GM19238 (cell line): Measurements from ENCODE around the gene RPS15A.

ENCODE experiments used
- DNase-seq: peaks from one replicate; pipeline ENCODE4 v3.0.0; 2011; ENCODE audit warnings: low spot score; ENCODE audit not compliant: insufficient read length

Gene RPS15A

DNA sequence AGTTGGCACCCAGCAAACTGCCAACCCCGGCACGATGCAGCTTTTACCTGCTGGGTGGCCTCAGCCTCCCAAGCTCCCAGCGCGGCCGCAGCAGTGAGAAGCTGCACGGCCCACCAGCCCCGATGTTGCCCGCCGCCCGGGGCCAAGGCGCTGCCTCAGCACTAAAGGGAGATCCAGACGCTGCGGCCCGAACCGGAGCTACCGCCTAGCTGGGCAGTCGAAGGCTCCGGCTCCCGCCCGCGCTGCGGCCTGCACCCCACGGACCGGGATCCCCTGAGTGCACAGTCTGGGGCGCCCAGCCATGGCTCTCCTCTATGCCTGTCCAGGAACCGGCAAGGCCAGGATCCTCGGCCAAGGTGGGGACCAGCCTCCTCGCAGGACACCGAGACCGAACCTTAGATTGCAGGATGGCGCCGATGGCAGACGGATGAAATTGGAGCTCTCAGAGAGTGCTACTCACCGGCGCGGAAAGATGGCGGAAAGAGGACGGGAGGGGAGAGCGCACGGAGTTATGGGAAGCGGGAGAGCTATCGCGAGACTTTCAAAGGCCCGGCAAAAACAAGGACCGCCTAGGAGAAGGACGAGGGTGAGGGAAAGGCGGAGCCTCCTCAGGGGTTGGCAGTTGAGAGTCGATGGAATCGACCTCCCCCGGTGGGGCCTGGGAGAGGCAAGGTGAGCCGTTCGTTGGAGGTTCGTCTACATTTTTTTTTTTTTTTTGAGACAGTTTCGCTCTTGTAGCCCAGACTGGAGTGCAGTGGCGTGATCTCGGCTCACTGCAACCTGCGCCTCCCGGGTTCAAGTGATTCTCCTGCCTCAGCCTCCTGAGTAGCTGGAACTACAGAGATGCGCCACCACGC is at the start of gene RPS15A:
RPS15A (minus strand) TSS at position 485 of the 857 bp plus-strand sequence. CDS start 1,221 bp downstream, outside the sequence.
- DNase-seq: peak; percentile 87

DNA sequence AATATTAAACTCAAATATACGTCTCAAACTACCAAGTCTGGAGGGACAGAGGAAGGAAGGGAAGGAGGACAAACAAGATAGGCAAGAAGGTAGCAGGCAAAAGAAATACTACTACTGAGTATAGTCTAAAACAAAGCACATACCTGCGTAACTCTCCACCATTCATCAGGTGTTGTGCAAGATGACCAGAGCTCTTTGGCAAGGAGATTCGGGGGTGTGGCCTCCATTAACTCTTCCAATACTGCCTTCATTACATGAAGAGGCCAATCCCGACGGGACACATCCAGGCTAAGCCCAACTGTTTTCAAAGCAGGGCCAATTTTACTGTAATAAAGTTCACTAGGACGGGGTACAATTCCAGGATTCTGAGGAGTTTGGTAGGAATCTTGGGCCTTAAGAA is 49.4 kb upstream of the RPS15A start:
- no peak for DNase-seq

DNA sequence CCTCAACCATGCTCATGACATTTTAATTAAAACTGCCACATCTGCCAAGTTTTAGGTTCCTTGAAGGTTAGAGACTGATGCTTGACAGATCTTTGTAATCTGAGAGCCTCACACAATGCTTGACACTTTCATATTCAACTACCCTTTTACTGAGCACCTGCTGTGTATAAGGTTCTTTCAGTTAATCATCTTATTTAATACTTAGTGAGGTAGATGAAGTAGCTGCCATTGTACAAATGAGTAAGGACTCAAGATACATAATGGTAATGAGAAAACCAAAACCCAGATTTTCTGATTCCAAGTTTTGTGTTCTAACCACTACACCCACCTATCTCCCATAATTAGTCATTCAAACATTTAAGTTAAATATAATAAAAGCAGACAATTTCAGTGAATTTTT is 46.6 kb upstream of the RPS15A start:
- DNase-seq: no peak

DNA sequence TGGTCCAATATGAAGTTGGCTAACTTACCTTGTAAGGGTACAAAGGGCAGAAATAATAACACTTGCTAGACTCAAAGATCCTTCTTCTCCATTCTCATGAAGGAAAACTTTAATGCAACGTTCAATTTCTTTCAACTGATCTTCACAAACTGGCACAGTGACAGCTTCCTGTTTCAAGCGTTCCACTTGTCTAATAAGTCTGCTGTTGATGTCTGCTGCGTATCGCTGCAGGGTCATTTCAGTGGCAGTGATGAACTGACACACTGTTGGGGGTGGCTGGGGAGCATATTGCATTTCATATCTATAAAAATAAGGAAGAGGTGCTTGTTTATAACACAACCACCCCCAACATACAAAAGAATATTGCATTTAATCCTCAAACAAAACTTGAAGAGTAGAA is 44.7 kb upstream of the RPS15A start:
- DNase-seq: no peak

DNA sequence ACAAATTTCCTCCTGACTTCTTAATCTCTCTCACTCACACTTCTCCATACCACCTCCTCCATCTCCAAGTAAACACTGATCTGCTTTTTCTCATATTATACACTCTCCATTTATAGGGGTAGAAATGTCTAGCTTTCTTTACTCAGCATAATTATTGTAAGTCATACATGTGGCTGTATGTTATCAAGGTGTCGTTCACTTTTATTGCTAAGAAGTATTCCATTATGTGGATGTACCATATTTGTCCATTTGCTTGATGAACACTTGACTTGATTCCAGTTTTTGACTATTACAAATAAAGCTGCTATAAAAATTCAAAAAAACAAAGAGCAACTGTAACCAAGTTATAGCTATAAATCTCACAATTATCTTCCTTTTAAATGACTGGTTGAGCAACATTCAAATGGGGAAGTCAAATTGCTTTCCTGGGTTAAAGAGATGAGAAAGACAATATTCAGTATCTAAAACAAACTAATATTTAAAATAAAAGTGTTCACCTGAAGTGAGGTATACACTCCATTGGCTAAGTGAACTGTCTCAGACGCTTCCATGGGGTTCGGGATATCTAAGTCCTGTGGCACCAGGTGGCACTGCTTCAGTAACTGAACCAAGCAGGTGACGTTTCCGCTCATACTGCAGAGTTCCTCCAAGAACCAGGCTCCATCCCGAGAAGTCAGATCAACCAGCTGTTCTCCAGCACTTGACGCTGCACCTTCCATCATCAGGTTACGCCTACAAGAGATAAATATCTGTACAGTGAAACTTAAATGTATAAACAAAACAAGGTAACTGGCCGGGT is 43.8 kb upstream of the RPS15A start:
- no peak for DNase-seq

DNA sequence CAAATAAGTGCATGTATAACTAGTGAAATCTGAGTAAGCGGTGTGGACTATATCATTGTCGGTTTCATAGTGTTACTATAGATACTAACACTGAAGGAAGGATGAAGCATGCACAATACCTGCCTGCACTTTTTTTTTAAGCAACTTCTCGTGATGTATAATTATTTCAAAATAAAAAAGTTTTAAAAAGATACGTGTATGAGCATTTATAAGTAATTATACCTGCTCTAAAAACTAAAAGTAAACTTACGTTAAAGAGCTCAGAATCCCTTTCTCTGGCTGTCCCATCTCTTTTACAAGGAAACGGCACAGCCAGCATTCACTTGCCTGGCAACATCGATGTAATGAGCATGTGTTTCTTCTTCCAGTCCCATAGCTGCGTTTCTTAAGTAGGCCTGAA is 42.5 kb upstream of the RPS15A start:
- no peak for DNase-seq

DNA sequence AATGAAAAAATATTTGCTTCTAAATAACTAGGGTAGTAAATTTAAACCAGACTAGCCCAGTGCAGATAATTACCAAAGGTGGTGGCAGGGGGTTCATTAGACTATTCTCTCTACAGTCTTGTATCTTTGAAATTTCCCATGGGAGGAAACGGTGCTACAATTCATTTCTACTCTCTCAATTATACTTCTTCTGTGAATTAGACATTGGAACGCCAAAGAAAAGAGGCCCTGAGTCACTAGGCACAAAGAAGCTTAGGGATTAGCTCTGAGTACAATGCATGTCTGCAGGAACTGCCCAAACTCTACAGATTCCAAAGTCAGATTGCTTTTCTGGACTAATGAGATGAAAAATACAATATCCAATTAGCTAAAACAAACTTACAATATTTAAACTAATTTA is 41.9 kb upstream of the RPS15A start:
- DNase-seq: no peak

DNA sequence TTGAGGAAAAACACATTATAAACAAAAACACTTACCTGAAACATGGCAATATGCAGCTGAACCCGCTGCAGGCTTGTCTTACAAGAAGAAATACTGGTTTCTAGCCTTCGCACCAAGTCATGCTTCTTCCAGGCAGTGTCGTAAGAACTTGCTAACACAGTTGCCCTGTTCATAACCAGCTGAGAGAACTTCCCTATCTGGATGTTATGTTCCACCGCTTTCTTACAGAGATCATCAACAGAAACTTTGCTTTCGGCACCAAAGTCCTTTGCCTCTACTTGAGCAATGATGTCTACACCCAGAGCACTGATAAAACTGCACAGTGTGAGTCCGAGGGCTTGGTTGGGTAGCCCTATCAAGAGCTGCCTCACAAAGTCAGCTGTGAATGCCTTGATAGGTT is 39.1 kb upstream of the RPS15A start:
- no peak for DNase-seq

DNA sequence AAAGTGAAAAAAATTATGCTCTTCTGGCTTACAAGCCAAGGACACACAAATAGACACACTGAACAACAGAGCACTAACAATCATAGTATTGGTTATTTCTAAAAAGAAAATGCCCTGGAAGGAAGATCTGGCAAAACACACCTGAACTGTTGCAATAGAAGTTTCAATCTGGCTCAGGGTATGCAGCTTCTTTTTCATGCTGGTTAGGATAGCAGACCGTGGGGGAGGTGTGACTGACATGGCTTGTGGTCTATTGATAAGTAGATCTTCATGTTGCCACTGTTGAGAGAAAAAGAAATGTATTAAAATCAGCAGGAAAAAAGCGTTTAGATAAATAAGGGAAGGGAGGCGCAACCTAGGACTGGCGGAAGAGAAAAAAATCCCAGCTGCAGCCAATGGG is 37.8 kb upstream of the RPS15A start:
- no peak for DNase-seq

DNA sequence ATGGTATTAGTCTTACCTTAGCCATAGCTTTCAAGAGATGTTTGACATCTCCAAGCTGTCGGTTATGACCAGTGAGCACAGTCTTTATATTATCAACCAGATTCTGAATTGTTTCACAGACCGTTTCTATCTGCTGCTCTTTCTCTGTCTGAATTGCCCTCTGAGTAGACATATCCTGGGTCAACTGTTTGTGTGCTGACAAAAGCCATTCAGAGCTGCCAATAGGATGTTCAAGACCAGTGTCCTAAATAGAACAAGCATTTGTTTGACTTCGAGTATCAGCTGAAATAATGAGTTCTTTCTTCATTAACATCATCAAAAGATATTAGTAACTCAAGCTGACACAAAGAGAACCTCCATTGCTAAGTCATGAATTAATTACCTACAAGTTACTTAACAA is 26.2 kb upstream of the RPS15A start:
- no peak for DNase-seq

DNA sequence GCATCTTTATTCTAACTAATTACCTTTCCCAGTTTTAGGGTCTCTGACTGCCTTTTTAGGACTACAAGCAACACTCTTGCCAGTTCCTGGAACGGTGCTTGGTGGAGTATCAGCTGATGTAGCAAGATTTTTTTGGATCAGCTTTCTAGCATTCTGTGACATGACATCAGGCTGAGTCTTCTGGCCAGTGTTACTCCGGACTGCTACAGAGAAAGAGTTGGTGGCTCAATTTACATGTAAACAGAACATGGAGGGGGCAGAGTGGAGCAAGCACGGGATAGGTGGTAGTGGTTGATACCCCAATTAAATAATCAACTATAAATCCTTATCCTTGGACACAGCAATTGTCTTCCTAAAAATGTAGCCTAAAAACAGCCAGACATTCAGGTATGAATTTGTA is 21.8 kb upstream of the RPS15A start:
- DNase-seq: no peak

DNA sequence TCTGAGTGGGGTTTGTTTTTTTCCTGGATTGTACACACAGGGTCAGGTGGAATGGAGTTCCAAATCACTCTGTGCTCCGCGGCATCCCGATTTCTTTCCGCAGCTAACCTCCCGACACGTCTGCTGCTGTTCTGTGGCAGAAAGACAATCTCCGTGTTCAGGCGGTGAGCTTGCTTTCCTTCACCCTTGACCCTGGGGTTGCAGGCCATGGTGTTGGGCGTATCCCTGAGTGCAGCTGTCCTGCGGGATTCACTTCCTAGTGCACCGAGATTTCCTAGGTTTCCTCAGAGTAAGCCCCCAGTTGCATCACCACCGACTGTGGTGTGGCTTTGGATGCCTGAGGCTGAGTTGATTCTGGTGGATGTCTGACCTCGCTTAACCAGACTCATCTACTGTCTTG is 19.0 kb upstream of the RPS15A start:
- DNase-seq: no peak

DNA sequence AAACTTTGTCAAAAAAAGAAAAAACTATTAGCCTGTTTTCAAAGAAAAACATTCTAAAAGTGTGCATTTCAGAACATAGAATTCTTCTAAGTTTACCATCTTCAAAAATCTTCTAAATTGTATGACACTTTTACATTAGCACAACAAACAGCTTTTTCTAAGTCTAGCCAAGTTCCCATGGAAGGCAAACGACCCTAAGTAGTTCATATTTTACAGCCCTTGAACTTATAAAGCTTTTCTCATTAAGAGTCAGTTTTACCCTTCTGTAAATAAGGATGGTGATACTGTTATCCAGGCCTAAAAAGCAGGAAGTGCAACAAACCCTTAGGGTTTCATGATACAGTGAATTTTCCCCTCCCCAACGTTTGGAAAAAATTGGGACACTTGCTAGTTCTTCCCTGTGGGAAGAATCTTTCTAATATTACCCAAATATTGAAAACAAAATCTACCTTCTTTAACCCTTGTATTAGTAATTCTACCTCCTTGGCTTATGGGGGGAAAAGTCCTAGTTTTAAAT is 15.2 kb upstream of the RPS15A start:
- DNase-seq: no peak

DNA sequence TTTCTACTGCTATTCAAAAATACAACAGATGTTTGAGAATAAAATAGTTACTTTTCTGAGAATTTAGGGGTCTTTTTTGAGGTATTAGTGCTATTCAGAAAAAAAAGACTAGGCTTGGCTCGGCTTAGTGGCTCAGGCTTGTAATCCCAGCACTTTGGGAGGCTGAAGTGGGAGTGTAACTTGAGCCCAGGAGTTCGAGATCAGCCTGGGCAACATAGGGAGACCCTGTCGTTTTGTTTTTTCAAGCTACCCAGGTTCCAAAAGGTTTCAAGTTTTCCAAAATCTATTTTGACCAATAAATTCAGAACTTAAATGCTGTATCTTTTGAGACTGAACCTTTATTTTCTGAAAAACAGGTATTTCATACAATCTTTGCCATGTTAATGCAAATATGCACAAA is 14.4 kb upstream of the RPS15A start:
- DNase-seq: no peak

DNA sequence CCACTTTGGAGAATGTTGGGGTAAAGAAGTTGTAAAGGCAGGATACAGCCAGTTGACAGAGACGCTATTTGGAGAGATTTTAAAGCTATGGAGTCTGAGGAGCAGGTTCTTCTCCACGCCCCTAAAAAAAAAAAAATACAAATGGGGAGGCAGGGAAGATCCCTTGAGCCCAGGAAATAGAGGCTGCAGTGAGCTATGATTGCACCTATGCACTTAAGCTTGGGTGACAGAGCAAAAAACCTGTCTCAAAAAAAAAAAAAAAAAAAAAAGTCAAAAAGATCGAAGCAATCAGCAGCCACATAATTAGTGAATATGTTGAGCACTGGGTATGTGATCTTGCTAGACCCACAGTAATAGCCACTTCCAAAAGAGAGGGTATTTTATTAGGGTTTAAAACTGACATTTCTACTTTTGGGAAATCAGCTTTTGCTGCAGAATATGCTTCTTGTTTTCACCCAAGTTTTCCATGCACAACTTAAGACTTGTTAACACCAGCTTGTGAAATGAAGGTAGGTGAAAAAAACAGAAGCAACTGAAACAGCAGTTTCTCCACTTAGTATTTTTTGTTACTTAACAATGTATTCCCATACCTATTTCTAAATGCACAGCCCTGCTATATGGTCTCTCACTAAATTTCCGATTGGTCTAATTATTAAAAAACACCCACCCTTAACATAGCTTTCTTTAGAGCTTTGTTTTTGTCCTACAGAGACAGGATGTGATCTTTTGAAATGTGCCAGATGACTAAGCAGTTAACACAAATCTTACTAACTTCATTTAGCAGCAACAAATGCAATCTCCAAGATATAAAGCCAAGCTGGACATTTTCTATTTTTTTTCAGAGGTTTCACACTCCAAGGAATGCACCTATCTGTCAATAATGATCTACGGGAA is 13.7 kb upstream of the RPS15A start:
- DNase-seq: no peak

DNA sequence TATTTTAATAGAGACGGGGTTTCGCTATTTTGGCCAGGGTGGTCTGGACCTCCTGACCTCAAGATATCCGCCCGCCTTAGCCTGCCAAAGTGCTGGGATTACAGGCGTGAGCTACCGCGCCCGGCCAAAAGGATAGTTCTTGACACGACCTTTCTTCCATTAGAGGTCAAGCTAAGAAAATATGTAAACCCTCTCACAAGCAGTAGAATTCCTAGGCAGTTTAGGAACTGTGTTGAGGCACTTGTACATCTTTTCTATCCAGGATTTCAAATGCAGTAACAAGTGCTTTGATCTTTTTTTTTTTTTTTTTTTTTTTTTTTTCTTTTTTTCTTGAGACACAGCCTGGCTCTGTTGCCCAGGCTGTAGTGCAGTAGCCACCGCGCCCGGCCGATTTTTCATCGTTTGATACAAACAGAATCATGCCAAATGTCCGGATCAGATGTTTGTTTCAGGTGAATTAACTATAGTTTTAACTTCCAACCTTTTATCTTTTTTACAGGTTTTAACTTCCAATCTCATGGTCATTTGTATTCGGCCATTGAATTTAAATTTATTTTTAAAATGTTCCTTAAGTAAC is 12.7 kb upstream of the RPS15A start:
- DNase-seq: no peak

DNA sequence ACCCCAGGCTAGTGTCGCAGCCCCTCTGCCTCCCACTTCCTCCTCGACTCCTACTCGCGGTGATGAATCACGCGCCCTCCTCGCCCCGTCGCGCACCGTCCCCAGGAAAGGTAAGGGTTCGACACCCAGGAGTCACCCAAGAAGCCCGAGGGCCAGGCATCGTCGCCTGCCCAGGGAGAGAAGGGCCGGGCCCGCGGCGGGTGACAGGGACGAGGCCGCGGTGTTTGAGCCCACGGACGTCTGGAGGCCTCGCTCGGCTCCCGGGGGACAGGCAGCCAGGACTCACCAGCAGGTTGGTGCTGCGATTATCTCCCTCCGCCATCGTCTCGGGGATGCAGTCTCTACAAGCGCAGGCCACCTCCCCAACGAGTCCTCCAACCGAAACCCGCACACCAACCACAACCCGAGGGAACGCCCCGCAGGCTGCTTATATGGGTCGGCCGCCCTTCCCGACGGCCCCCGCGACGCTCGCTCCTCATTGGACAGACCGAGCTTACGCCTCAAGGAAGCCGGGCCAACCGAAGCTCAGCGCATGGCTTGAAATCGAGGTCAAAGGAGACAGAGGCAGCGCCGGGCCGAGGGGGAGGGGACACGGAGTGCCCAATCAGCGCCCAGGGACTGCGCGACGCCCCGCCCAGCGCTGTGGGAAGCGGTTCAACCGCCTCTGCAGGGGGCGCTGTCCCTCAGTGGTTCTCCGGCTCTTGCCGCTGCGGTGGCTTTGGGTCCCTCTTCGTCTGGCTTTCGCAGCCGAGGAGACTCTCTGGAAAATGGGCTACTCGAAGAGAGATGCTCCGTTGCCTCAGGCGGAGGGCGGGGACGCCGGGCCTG is 11.2 kb upstream of the RPS15A start, which contains the start of gene ARL6IP1:
ARL6IP1 (minus strand) TSS at position 405 of the 828 bp plus-strand sequence; CDS start at position 322, 83 bp downstream.
- peak; percentile 88 for DNase-seq

DNA sequence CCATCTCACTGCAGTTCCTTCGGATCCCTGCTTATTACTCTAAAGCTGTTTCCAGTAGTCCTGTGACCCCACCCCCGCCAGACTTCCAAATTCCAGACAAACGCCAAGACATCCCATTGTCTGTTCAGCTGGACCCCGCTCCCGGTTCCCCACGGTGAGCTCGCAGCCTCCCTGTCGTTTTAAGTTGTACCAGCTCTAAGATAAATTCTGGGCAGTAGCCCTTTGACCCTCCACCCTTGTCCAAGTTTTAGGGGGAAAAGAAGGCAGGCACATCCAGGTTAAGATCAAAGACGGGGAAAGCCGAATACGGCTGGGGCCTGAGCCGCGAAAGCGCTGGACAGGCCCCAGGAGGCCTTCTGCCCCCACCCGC is 10.6 kb upstream of the RPS15A start:
- no peak for DNase-seq

DNA sequence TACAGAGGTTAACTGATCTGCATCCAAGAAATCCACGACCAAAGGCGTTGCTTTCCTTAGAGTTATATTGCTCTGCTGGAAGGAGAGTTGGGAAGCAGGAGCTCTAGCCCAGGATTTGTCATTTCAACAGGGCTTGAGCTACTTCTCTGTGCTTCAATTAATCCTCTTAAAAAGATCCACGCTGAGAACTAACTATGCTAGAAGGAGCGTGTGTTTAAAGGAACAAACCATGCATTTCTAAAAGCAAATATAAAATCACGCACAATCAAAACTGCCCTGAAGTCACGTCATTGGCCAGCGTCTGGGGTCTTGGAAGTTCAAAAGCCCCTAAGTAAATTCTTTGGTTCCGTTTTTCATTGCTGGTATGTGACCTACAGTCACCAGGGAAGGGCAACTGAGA is 10.2 kb upstream of the RPS15A start:
- DNase-seq: no peak

DNA sequence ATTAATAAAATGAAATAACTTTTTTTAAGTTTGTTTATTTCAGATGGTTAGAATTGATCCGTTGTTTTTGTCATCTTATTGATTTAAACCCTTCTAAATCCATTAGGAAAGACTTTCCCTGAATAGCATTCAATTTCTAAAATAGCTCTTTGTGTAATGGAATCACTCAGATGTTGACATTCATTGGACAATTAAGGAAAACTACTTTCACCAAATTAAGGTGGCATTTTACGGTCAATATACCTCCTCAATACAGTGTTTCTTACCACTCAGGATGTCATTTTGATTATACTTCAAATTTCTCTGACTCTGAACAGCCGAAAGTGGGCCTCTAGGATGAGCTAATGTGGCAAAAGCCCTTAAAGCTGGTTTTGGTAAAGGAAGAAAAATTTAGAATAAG is 9.4 kb upstream of the RPS15A start:
- DNase-seq: no peak
